Panc1 (cell line): ENCODE results near the gene TSHR. TPM values are rescaled to one million over a fixed set of nuclear protein-coding genes. Genes with fewer than 3 reads are reported as not detected.

Experiments
- ATAC-seq: fragments of 200-7000 bp; cut with Tn5 transposase; 2 replicates; pipeline ENCODE4 v1.9.1; 2020; ENCODE audit warnings: mild to moderate bottlenecking, moderate library complexity
- Bru-seq: library from RNA; stranded (reverse); fragments of 400-500 nt; gene quantifications from one replicate; lab custom pipeline; 2021; lab: Mats Ljungman, UMichigan
- BruChase-seq, 2 experiments: library from RNA; stranded (reverse); fragments of 400-500 nt; gene quantifications; one replicate each; lab custom pipeline; 2021; lab: Mats Ljungman, UMichigan
- BruUV-seq: library from RNA; stranded (reverse); fragments of 400-500 nt; replicated peaks from 2 replicates; lab custom pipeline; 2021; lab: Mats Ljungman, UMichigan
- CTCF ChIA-PET: fragments of 300-600 bp; sonication (Branson Sonifier 250); formaldehyde crosslinking; loops from one replicate; lab custom pipeline; 2022; ENCODE audit warnings: antibody characterized with exemption; lab: Charles Lee
- POLR2A ChIA-PET: fragments of 300-600 bp; sonication (Branson Sonifier 250); formaldehyde crosslinking; loops from one replicate; lab custom pipeline; 2022; ENCODE audit warnings: antibody characterized with exemption; lab: Charles Lee
- DNase-seq: peaks from one replicate; pipeline ENCODE4 v3.0.0-alpha.2; 2010; ENCODE audit warnings: low read depth, low spot score
- H3K27ac ChIP-seq: 2 replicates; pipeline ENCODE4 v1.5.1; 2011; ENCODE audit warnings: mild to moderate bottlenecking, low read length, inconsistent platforms
- H3K27me3 ChIP-seq: fragments of 200-500 bp; sonication (Bioruptor generic); 2 replicates; pipeline ENCODE4 v1.6.0; 2014; ENCODE audit warnings: low read length, inconsistent platforms; ENCODE audit not compliant: control insufficient read depth, insufficient read depth
- H3K36me3 ChIP-seq: fragments of 200-500 bp; sonication (Bioruptor generic); 2 replicates; pipeline ENCODE4 v1.5.1; 2014; ENCODE audit warnings: inconsistent platforms, mild to moderate bottlenecking, low read length, moderate library complexity; ENCODE audit not compliant: control insufficient read depth, insufficient read depth
- H3K4me1 ChIP-seq: 2 replicates; pipeline ENCODE4 v1.5.1; 2011; ENCODE audit warnings: inconsistent platforms, mild to moderate bottlenecking, low read length, moderate library complexity; ENCODE audit not compliant: control insufficient read depth, insufficient read depth
- H3K4me3 ChIP-seq, 2 experiments: 2 replicates each; pipeline ENCODE4 v1.5.1; 2011 to 2012; ENCODE audit warnings: low read depth in 2 of 2, low read length in 2 of 2, mild to moderate bottlenecking in 2 of 2, inconsistent platforms in 1 of 2, moderate library complexity in 1 of 2
- H3K9me3 ChIP-seq: fragments of 200-500 bp; sonication (Bioruptor generic); 2 replicates; pipeline ENCODE4 v1.5.1; 2014; ENCODE audit warnings: low read depth, mild to moderate bottlenecking, inconsistent platforms, low read length, moderate library complexity; ENCODE audit not compliant: control insufficient read depth, insufficient read depth
- CTCF ChIP-seq: fragments of 450-650 bp; IDR thresholded peaks from 2 replicates; pipeline ENCODE4 v1.5.1; 2017; ENCODE audit warnings: mild to moderate bottlenecking
- POLR2AphosphoS5 ChIP-seq: IDR thresholded peaks from 2 replicates; pipeline ENCODE4 v1.6.1; 2012; ENCODE audit warnings: mild to moderate bottlenecking, low read depth, low read length, moderate library complexity
- SIN3A ChIP-seq: IDR thresholded peaks from 2 replicates; pipeline ENCODE4 v1.6.1; 2012; ENCODE audit warnings: low read depth, mild to moderate bottlenecking, low read length, moderate library complexity, borderline replicate concordance; ENCODE audit not compliant: insufficient read depth
- TCF7L2 ChIP-seq: IDR thresholded peaks from 2 replicates; pipeline ENCODE4 v1.6.1; 2011; ENCODE audit warnings: mild to moderate bottlenecking, low read depth, low read length, inconsistent platforms
- in situ Hi-C: cut with HindIII; loops from 2 replicates; pipeline ENCODE4 v1.10.0; 2016; ENCODE audit warnings: low sequenced_read_pairs, low pct_unique_long_range_greater_than_20kb
- intact Hi-C: fragments of 100-400 bp; cut with micrococcal nuclease; formaldehyde crosslinking; loops from one replicate; pipeline ENCODE4 v1.10.0; 2022; ENCODE audit not compliant: unreplicated experiment
- long read RNA-seq: library from polyadenylated mRNA; unstranded; transcript quantifications from one replicate; pipeline ENCODE4 v2.0.0, GENCODE V29; 2021; ENCODE audit not compliant: unreplicated experiment
- polyA plus RNA-seq: library from polyadenylated mRNA; unstranded; fragments of >200 nt; gene quantifications from one replicate; pipeline ENCODE4 v1.2.1, GENCODE V29; 2012; ENCODE audit warnings: missing spikeins; ENCODE audit not compliant: insufficient read length
- total RNA-seq: library from RNA; stranded (reverse); gene quantifications from one replicate; pipeline ENCODE4 v1.2.1, GENCODE V29; 2021; ENCODE audit not compliant: unreplicated experiment
- TF ChIP-seq, protein P1 (sequence below), 2 experiments: IDR thresholded peaks; 2 replicates each; pipeline ENCODE4 v1.6.1; 2011 to 2012; ENCODE audit warnings: low read depth in 2 of 2, control low read depth in 1 of 2, low read length in 1 of 2, mild to moderate bottlenecking in 1 of 2, moderate library complexity in 1 of 2; ENCODE audit not compliant: insufficient read depth in 1 of 2

TSHR gene
- total RNA-seq (not detected), Bru-seq, nascent RNA (percentile 1 among the genes with signal in this experiment), BruChase-seq, experiment 1, labeled RNA remaining after a 2-hour chase (percentile 1 among the genes with signal in this experiment), BruChase-seq, experiment 2, labeled RNA remaining after a 6-hour chase (percentile 1 among the genes with signal in this experiment)
- polyA plus RNA-seq = not detected
- long read RNA-seq = 0 reads

DNA sequence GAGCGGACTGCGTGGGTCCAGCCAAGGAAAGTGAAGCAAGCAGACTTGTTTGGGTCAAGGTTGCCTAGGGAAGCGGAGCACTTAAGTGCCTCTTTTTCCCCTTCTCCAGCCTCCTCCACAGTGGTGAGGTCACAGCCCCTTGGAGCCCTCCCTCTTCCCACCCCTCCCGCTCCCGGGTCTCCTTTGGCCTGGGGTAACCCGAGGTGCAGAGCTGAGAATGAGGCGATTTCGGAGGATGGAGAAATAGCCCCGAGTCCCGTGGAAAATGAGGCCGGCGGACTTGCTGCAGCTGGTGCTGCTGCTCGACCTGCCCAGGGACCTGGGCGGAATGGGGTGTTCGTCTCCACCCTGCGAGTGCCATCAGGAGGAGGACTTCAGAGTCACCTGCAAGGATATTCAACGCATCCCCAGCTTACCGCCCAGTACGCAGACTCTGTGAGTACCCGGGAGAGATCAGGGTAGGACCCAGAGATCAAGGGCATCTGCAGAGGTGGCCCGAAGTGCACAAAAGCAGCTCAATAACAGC is at the start of gene TSHR:
Gene TSHR (plus strand): TSS at position 206 of the 526 bp plus-strand sequence. CDS start 60 bp downstream, at position 266.
- Histone ChIP-seq H3K27ac (no peak within 1 kb of the TSS), H3K36me3 (no peaks in the 10 kb centered on the region; the same call in 1 of the 2 replicates), H3K9me3 (no peaks in the 10 kb centered on the region), H3K27me3 (peaks cover 13% of the 10 kb centered on the region), H3K4me1 (no peaks in the 10 kb centered on the region), H3K4me3 (peak within 1 kb of the TSS; percentile 39 to 60)
- no TSS peak for BruUV-seq
- in situ Hi-C loops = no loop called here
- ChIA-PET POLR2A (no interaction called here), CTCF (interaction anchor here (0.6 to 1.8 kb wide), 3 partner anchors 32 to 90 kb away, joined by 4 to 7 read pairs (median 5); no protein-coding TSS in a partner anchor)
- TF ChIP-seq POLR2AphosphoS5 (no peak), SIN3A (no peak), TCF7L2 (no peak), CTCF (no peak)
- TF ChIP-seq, protein P1, sequence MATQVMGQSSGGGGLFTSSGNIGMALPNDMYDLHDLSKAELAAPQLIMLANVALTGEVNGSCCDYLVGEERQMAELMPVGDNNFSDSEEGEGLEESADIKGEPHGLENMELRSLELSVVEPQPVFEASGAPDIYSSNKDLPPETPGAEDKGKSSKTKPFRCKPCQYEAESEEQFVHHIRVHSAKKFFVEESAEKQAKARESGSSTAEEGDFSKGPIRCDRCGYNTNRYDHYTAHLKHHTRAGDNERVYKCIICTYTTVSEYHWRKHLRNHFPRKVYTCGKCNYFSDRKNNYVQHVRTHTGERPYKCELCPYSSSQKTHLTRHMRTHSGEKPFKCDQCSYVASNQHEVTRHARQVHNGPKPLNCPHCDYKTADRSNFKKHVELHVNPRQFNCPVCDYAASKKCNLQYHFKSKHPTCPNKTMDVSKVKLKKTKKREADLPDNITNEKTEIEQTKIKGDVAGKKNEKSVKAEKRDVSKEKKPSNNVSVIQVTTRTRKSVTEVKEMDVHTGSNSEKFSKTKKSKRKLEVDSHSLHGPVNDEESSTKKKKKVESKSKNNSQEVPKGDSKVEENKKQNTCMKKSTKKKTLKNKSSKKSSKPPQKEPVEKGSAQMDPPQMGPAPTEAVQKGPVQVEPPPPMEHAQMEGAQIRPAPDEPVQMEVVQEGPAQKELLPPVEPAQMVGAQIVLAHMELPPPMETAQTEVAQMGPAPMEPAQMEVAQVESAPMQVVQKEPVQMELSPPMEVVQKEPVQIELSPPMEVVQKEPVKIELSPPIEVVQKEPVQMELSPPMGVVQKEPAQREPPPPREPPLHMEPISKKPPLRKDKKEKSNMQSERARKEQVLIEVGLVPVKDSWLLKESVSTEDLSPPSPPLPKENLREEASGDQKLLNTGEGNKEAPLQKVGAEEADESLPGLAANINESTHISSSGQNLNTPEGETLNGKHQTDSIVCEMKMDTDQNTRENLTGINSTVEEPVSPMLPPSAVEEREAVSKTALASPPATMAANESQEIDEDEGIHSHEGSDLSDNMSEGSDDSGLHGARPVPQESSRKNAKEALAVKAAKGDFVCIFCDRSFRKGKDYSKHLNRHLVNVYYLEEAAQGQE (IDR thresholded peaks at IDR 0.05; ENCODE audit: insufficient read depth in 1 of 2, low read depth in 2 of 2, low read length in 1 of 2) = no peak
- intact Hi-C loops = loop anchor here (1.0 to 10.0 kb wide), 2 partner anchors 32 to 219 kb away; no protein-coding TSS in a partner anchor
- DNase-seq = no peak
- peak; percentile 61 for ATAC-seq

DNA sequence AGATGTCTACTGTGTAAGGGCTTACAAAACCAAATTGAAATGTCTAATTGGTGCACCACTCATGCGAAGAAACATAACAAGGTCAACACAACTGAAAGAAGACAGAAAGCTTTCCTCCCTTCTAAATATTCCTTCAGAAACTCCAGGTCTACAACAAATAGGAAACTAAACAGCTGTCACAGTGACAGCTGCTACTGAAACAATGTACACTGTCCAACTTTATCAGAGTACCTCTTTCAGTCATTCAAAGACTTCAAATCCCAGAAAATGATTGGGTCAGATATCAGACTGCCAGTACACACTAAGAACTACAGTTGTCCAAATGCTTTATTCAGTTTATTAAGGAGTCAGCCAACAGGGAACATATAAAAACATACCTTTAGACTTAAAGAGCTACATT is 49.1 kb upstream of the TSHR start:
- no TSS peak for BruUV-seq
- Histone ChIP-seq H3K27ac (no peak overlapping the region), H3K36me3 (no peaks in the 10 kb centered on the region), H3K4me1 (no peaks in the 10 kb centered on the region), H3K9me3 (no peaks in the 10 kb centered on the region), H3K4me3 (no peak overlapping the region), H3K27me3 (no peaks in the 10 kb centered on the region)
- intact Hi-C loops (no loop called here), in situ Hi-C loops (no loop called here)
- CTCF ChIA-PET = no interaction called here
- TF ChIP-seq CTCF (no peak), SIN3A (no peak), POLR2AphosphoS5 (no peak), TCF7L2 (no peak)
- TF ChIP-seq, protein P1 (IDR thresholded peaks at IDR 0.05; ENCODE audit: insufficient read depth in 1 of 2, low read depth in 2 of 2, low read length in 1 of 2) = no peak
- DNase-seq (no peak), ATAC-seq (no peak)
- POLR2A ChIA-PET = no interaction called here
